Stomach (tissue), 9 donors: ENCODE measurements around the gene SYT10. TPM values are rescaled to one million over a fixed set of nuclear protein-coding genes. Genes with fewer than 3 reads are reported as not detected.

ENCODE experiments used
- DNase-seq, 2 donors: peaks; one replicate each; pipeline versions ENCODE4 v3.0.0 to v3.0.0-alpha.2; 2013 to 2019
- H3K27ac ChIP-seq, 5 donors: fragments of 200-600 bp in 4 of 5; sonication (generic) in 4 of 5; one replicate each; pipeline ENCODE4 v1.5.1; 2013 to 2019; ENCODE audit warnings: mild to moderate bottlenecking in 1 of 5, moderate library complexity in 1 of 5
- H3K27me3 ChIP-seq, 3 donors: fragments of 200-600 bp; sonication (generic); one replicate each; pipeline ENCODE4 v1.5.1; 2017 to 2019; ENCODE audit warnings: mixed run types in 1 of 3
- H3K36me3 ChIP-seq, 4 donors: fragments of 200-600 bp; sonication (generic); 1 replicate in 3 of 4; 2 replicates in 1 of 4; pipeline ENCODE4 v1.5.1; 2016 to 2019
- H3K4me1 ChIP-seq, 4 donors: fragments of 200-600 bp; sonication (generic); one replicate each; pipeline ENCODE4 v1.5.1; 2016 to 2019
- H3K4me3 ChIP-seq, 4 donors: fragments of 200-600 bp; sonication (generic) in 3 of 4; one replicate each; pipeline ENCODE4 v1.5.1; 2016 to 2019; ENCODE audit warnings: mild to moderate bottlenecking in 1 of 4
- H3K9me3 ChIP-seq, 4 donors: fragments of 200-600 bp; sonication (generic); one replicate each; pipeline ENCODE4 v1.5.1; 2016 to 2019
- CTCF ChIP-seq, 7 experiments: fragments of 450-650 bp in 4 of 7; fragments of 200-600 bp in 3 of 7; sonication (generic) in 3 of 7; IDR thresholded peaks; one replicate each; pipeline ENCODE4 v1.5.1; 2016 to 2019; ENCODE audit warnings: antibody characterized with exemption in 7 of 7, control low read depth in 2 of 7, mild to moderate bottlenecking in 1 of 7
- EP300 ChIP-seq: sonication (generic); formaldehyde crosslinking; IDR thresholded peaks from one replicate; pipeline ENCODE4 v1.6.1; 2017; ENCODE audit warnings: antibody characterized with exemption
- POLR2A ChIP-seq, 4 donors: fragments of 450-650 bp; IDR thresholded peaks; one replicate each; pipeline ENCODE4 v1.6.1; 2016; ENCODE audit warnings: antibody characterized with exemption in 4 of 4, control low read depth in 2 of 4, mild to moderate bottlenecking in 1 of 4, moderate library complexity in 1 of 4
- POLR2AphosphoS5 ChIP-seq, 3 donors: sonication (generic); formaldehyde crosslinking; IDR thresholded peaks; one replicate each; pipeline ENCODE4 v1.6.1; 2016; ENCODE audit warnings: antibody characterized with exemption in 3 of 3
- WGBS, 5 donors: extraction: QIAGEN DNeasy Blood & Tissue Kit in 3 of 5; methylation state at CpG; one replicate each; pipeline versions ENCODE4 v1.1.5 to v1.1.7; 2013 to 2018; 5-methylcytosine and 5-hydroxymethylcytosine counted together
- intact Hi-C: fragments of 100-400 bp; cut with DNase I; formaldehyde crosslinking; loops from one replicate; pipeline ENCODE4 v1.15.1; 2023; ENCODE audit warnings: low total_unique reads
- polyA plus RNA-seq, 3 donors: library from polyadenylated mRNA; stranded (reverse); fragments of 200-250 nt; gene quantifications; one replicate each; pipeline ENCODE4 v1.2.3, GENCODE V29; 2013
- total RNA-seq, 5 donors: library from RNA; depleted of rRNA; stranded (reverse); fragments of >200 nt; gene quantifications; one replicate each; pipeline versions ENCODE4 v1.1.0 to v1.2.3, GENCODE V29; 2014 to 2016
- donor health status: healthy with polysubstance abuse.
- donor health status: Bipolar disorder and iron deficiency.
- donor health status: healthy.

The SYT10 gene
- total and polyA plus RNA-seq, 8 donors = 0.03 to 2.8 (median 0.19) TPM; not detected in 3

GRCh38 chr12:33480366-33480765 lies 40.7 kb upstream of the SYT10 start:
- WGBS, 5 donors = 63 to 73% (median 66%) methylated on average over 1 of the region's 1 CpG
- no peak overlapping the region for H3K27ac ChIP-seq

GRCh38 chr12:33476058-33476457 lies 36.4 kb upstream of the SYT10 start:
- Histone ChIP-seq H3K4me1 (no peaks in the 10 kb centered on the region), H3K27ac (no peak overlapping the region), H3K9me3 (peaks cover 0 to 16% (median 0%) of the 10 kb centered on the region in 4 donors), H3K36me3 (no peaks in the 10 kb centered on the region), H3K4me3 (no peak overlapping the region), H3K27me3 (no peaks in the 10 kb centered on the region)
- no peak for DNase-seq
- TF ChIP-seq POLR2AphosphoS5 (IDR thresholded peaks at IDR 0.05) (no peak), CTCF (IDR thresholded peaks at IDR 0.05) (no peak), EP300 (no peak), POLR2A (IDR thresholded peaks at IDR 0.05) (no peak)
- 56 to 82% (median 78%) methylated on average over 1 of the region's 1 CpG for WGBS, 5 donors
- intact Hi-C loops = no loop called here

More at GRCh38 chr12:33480366-33480765, 40.7 kb upstream of the SYT10 start:
- no peak for DNase-seq
- H3K9me3 ChIP-seq = peaks cover 0 to 13% (median 0%) of the 10 kb centered on the region in 4 donors
- TF ChIP-seq EP300 (no peak), POLR2AphosphoS5 (IDR thresholded peaks at IDR 0.05) (no peak), CTCF (IDR thresholded peaks at IDR 0.05) (no peak), POLR2A (IDR thresholded peaks at IDR 0.05) (no peak)
- intact Hi-C loops = no loop called here
- no peaks in the 10 kb centered on the region for H3K27me3 ChIP-seq
- no peaks in the 10 kb centered on the region for H3K4me1 ChIP-seq
- no peaks in the 10 kb centered on the region for H3K36me3 ChIP-seq
- no peak overlapping the region for H3K4me3 ChIP-seq

- DNase-seq = no peak
- Histone ChIP-seq H3K9me3 (peaks cover 0 to 16% (median 0%) of the 10 kb centered on the region in 4 donors), H3K27ac (no peak overlapping the region), H3K36me3 (no peaks in the 10 kb centered on the region), H3K4me3 (no peak overlapping the region), H3K27me3 (no peaks in the 10 kb centered on the region), H3K4me1 (no peaks in the 10 kb centered on the region)
- intact Hi-C loops = no loop called here
- TF ChIP-seq POLR2AphosphoS5 (IDR thresholded peaks at IDR 0.05) (no peak), CTCF (IDR thresholded peaks at IDR 0.05) (no peak), EP300 (no peak), POLR2A (IDR thresholded peaks at IDR 0.05) (no peak)
- WGBS, 5 donors = 74 to 85% (median 81%) methylated on average over 1 of the region's 1 CpG
These were observed 32.7 kb upstream of the SYT10 start for GRCh38 chr12:33472299-33472698.

- intact Hi-C loops = no loop called here
- WGBS, 5 donors = 87 to 100% (median 98%) methylated on average over 1 of the region's 1 CpG
These were observed 15.5 kb upstream of the SYT10 start for GRCh38 chr12:33455096-33455495.

More at GRCh38 chr12:33455096-33455495, 15.5 kb upstream of the SYT10 start:
- TF ChIP-seq CTCF (IDR thresholded peaks at IDR 0.05) (no peak), EP300 (no peak), POLR2AphosphoS5 (IDR thresholded peaks at IDR 0.05) (no peak), POLR2A (IDR thresholded peaks at IDR 0.05) (no peak)
- no peak for DNase-seq
- Histone ChIP-seq H3K9me3 (no peaks in the 10 kb centered on the region), H3K27ac (no peak overlapping the region), H3K27me3 (no peaks in the 10 kb centered on the region), H3K36me3 (no peaks in the 10 kb centered on the region), H3K4me1 (no peaks in the 10 kb centered on the region), H3K4me3 (no peak overlapping the region)
